ENCODE results near the gene PALLD.

PALLD gene

GRCh38 chr4:168560184-168561180, 63.6 kb downstream of the PALLD start:
- DNase-seq (ENCODE audit: low read depth in 2 of 2) = no peak

- no peak for DNase-seq (ENCODE audit: low read depth in 2 of 2)
These were observed 65.3 kb downstream of the PALLD start for GRCh38 chr4:168562041-168562571.

GRCh38 chr4:168564023-168564422, 67.2 kb downstream of the PALLD start:
- DNase-seq (ENCODE audit: low read depth in 2 of 2) = no peak

- DNase-seq (ENCODE audit: low read depth in 2 of 2) = no peak
These were observed 68.3 kb downstream of the PALLD start for GRCh38 chr4:168565130-168565529.

- DNase-seq (ENCODE audit: low read depth in 2 of 2) = no peak
These were observed 69.9 kb downstream of the PALLD start for GRCh38 chr4:168566726-168567125.

GRCh38 chr4:168569066-168569930, 72.4 kb downstream of the PALLD start:
- no peak for DNase-seq (ENCODE audit: low read depth in 2 of 2)

- DNase-seq (ENCODE audit: low read depth in 2 of 2) = no peak
These were observed 73.1 kb downstream of the PALLD start for GRCh38 chr4:168569931-168570276.

GRCh38 chr4:168570466-168570865, 73.6 kb downstream of the PALLD start:
- no peak for DNase-seq (ENCODE audit: low read depth in 2 of 2)

- no peak for DNase-seq (ENCODE audit: low read depth in 2 of 2)
These were observed 75.2 kb downstream of the PALLD start for GRCh38 chr4:168572002-168572401.

GRCh38 chr4:168573870-168574269, 77.0 kb downstream of the PALLD start:
- DNase-seq (ENCODE audit: low read depth in 2 of 2) = no peak

GRCh38 chr4:168574581-168575295, 77.9 kb downstream of the PALLD start:
- no peak for DNase-seq (ENCODE audit: low read depth in 2 of 2)

- DNase-seq (ENCODE audit: low read depth in 2 of 2) = no peak
These were observed 78.6 kb downstream of the PALLD start for GRCh38 chr4:168575473-168575872.

GRCh38 chr4:168577624-168578023, 80.8 kb downstream of the PALLD start:
- DNase-seq (ENCODE audit: low read depth in 2 of 2) = no peak

GRCh38 chr4:168580228-168580627, 83.4 kb downstream of the PALLD start:
- DNase-seq (ENCODE audit: low read depth in 2 of 2) = no peak

GRCh38 chr4:168584321-168584771, 87.5 kb downstream of the PALLD start:
- no peak for DNase-seq (ENCODE audit: low read depth in 2 of 2)

GRCh38 chr4:168585168-168586091, 88.6 kb downstream of the PALLD start:
- no peak for DNase-seq (ENCODE audit: low read depth in 2 of 2)

GRCh38 chr4:168586926-168587325, 90.1 kb downstream of the PALLD start:
- DNase-seq (ENCODE audit: low read depth in 2 of 2) = no peak

GRCh38 chr4:168587411-168588125, 90.7 kb downstream of the PALLD start:
- no peak for DNase-seq (ENCODE audit: low read depth in 2 of 2)

- no peak for DNase-seq (ENCODE audit: low read depth in 2 of 2)
These were observed 92.2 kb downstream of the PALLD start for GRCh38 chr4:168588916-168589531.
